DMS 273 (cell line): ENCODE data around the gene RBP7.

Source experiments
- DNase-seq: peaks from one replicate; lab custom pipeline; 2025; ENCODE audit not compliant: unreplicated experiment; lab: John Stamatoyannopoulos, UW

The RBP7 gene

GRCh38 chr1:10064416-10065343 lies 67.7 kb downstream of the RBP7 start:
- no peak for DNase-seq

DNA sequence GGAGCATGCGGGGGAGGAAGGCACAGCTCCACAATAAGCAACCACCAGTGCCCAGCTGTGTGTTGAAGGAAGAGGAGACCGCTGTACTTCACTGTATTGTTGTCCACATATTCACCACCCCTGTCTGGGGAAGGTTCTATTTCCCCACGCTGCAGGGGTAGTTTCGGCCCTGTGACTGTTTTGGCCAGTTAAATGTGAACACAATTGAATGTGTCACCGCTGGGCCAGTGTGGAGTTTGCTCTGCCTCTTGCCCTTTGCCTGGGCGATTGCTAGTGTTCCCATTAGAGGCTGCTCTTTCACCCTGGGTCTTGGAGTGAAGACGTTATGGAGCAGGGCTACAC lies 68.3 kb downstream of the RBP7 start:
- DNase-seq = no peak
